NCI-H2107 (cell line): ENCODE measurements around the gene ATF6.

Experiments used
- DNase-seq: peaks from one replicate; lab custom pipeline; 2025; lab: John Stamatoyannopoulos, UW

Gene ATF6

DNA sequence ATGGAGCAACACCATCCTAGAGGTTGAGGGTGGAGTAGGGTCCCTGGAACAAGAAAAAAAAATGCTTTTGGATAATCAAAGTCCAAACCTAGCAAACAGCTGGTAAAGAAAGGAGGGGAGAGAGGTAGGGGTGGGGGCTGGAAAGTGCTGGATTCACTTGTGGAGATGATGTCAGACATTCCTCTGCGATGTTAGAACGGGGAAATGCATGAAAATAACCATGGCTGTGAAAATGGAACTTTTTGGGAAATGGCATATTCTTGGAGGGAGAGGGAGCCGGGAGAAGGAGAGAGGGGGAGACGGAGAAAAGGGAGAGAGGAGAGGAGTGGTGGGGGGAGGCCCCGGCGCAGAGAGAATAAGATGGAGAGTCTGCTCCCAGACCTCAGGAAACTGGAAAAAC lies 203.9 kb downstream of the ATF6 start:
- DNase-seq, result no peak

DNA sequence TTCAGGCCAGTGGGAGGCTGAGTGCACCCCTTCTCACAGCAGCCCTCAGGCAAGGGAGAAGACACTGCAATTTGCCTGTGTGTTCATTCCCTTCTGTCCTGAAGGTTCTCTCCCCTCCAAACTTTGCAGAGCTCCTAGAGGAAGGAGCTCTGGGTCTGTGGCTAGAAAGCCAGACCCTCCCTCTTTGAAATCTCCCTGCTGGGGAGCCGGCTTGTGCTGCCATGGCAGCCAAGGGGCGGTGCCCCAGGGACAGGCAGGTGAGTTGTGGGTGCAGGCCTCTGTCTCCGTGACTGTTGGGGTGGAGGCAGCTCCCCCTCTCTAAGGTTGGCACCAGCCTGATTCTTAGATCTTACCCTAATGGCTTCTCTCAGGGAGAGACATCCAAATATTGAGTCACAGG lies 204.5 kb downstream of the ATF6 start:
- DNase-seq, result no peak

DNA sequence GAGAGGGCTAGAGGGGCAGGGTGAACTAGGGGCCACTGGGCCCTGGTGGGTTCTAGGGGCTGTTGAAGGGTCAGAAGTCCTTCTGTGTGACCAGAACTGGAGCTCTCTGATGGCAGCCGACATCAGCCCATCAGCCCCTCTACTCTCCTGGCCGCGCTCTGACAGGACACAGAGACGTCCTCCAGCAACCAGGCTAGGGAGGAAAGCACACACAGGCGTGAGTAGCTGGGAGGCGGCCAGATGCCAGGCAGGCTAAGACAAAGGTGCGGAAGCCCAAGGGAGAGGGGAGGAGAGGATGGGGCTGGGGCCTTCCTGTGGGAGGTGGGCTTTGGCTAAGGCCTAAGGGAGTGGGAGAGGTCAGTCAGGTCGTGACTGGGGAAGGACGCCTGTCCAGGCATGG lies 206.7 kb downstream of the ATF6 start:
- DNase-seq, result no peak

DNA sequence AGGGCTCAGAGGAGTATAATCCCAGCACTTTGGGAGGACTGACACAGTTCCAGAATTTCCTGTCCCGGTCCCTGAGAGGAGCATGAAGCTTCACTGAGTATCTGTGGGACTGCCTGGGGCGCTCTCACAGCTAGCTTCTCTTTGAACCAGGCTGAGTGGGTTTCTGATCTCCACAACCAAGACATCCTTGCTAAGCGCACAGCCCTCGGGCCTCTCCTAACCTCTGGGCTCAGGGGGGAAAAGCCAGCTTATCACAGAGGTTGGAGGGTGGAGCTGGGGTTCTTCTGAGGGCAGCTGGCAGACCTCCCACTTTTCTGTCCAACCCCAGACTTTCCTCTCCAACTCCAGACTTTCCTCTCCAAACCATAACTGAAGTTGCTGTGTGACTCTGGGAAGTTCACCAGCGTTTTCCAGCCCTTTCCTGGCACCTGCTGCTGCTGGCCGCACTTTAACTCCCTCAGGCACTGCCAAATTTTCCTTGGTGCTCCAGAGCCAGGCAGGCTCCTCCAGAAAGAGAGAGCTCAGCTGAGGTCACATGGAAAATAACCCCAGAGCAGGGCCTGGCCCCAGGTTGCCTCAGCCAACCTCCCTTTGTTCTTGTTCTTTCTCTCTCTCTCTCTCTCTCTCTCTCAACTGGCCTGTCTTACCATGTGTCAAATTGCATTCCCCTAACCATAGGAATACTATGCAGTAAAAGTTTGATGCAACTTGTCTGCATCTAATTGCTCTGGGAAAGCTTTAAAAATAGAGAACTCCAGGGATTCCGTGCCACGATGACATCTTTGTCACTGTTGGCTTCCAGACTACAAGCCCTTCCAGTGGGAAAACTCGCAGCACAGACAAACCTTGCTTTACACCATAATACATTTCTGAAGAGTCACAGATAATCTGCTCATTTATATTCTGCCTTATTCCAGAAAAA lies 208.1 kb downstream of the ATF6 start:
- DNase-seq, result no peak

DNA sequence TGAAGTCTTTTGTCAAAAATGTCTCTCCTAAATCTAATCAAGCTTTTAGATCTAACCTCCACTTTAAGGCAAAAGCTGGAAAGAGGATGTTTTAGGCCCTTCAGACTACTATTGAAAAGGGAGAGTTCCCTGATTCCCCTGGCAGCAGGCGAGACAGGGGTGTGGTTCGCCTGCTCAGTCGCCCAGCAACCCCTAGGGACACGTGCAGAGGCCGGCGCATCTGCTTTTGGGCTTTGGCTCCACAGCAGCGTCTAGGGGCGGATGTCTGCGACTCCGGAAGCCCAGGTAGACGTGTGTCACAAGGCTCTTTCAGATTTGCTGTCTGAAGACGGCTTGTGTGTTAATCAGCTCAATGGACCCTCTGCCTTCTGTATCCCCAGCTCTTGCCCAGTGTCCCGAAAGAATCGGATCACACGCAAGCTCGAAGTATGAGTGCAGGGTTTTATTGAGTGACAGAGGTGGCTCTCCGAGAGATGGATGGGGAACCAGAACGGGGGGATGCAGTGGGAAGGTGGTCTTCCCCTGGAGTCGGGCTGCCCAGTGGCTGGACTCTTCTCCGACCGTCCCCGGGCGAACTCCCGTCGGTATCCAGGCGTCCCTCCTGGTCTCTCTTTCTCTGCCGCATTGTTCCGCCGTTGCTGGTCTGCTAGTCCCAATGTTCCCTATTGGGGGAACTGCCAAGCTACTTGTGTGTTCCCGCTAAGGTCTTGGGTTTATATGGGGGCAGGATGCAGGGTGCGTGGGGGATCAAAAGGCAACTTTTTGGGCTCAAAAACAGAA lies 212.1 kb downstream of the ATF6 start:
- DNase-seq, result no peak

DNA sequence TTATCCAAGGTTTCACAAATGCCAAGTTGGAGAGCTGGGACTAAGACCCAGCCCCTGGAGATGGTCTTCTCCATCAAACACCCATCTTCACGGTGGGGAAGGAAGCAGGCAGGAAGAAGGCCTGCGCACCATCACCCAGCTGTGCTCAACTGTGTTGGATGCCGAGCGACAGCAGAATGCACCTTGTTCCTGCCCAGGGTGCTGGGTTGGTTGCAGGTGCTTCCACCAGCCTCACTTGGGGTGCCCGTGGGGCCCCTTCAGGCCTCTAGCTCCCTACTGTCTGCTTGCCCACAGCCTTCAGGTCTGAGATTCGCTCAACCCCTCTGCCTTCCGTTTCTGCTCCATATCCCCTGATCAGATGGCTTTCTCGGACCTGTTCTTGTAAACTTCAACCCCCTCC lies 215.0 kb downstream of the ATF6 start:
- no peak for DNase-seq

DNA sequence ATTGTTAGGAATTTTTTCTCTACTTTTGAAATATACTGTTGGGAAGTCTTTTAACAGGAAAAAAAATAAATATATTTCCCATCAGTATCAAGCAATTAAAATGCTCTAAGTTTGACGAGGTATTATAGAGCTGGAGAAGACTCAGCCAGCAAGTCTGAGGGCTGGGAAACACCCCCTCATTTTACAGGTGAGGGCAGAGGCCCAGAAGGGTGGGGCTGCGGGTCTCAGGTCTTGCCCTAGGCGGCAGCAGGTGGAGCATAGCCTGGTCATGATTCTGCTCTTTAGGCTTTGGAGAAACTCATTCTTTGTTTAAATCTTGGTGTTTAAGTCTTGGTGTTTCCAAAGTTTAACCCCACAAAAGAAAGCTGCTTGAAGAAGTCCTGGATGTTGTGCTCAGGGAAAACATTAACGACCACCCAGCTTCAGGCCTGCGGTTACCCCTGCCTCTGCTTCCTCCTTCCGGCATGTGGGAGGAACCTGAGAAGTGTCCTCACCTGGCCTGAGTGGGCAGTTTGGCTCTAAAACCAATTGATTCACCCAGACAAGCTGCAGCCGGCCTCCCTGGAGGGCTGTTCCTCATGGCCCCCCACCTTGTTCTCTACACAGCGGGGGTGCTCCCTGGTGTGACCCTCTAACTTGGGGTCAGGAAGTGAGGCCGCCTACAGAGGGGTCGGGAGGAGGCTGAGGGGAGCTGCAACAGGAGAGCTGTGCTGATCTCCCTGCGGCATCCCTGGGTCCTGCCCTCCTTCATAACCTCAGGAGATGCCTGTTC lies 215.8 kb downstream of the ATF6 start:
- no peak for DNase-seq

DNA sequence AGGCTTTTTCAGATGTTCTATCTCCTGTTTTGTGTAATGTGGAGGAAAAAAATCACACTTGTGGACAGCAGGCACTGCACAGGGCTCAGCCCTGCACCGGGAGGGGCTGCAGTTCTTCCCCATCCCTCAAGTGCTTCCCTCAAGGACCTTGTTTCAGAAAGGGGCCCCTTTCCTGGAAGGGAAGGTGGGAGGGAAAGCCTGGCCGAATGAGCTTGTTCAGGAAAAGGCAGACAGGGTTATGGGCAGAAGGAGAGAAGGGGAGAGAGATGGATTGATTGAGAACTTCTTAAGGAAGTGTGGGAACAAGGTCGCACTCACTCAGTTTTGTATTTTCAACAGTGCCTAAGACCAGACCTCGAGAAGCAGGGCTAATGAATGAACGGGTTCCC lies 216.4 kb downstream of the ATF6 start:
- DNase-seq, result no peak

DNA sequence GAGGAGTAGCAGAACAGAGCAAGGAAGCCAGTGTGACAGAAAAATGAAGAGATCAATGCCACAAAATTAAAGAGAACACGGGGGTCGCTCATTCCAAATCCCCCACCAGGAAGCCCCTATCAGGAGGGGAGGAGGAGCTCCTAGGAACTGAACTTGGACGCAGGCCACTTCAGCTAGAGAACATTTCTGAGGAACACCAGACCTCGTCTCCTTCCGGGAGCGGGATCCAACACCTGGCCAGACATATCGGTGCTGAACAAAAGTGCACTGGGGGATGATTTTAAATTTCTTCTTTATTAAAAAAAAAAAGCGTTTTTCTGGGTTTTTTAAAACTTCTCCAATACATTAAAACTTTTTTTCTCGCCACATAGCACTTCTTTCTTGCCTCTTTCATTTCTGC lies 216.8 kb downstream of the ATF6 start:
- no peak for DNase-seq

DNA sequence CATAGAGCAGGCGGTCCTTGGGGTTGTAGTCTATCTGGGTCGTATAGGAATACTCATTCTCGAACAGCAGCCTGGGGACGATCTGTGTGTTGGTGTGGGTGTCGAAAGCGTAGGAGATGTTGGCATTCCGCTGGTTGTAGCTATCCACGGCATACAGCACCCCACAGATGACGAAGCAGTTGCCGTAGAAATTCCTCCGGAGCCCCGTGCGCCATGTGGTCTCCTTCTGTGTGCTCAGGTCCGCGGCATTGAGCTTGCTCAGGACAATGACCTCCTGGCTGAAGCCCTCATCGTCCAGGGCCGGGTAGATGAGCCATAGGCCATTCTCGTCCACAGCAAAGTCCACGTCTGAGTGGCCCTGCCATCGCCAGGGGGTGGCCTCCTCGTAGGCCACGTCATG lies 217.6 kb downstream of the ATF6 start:
- no peak for DNase-seq

DNA sequence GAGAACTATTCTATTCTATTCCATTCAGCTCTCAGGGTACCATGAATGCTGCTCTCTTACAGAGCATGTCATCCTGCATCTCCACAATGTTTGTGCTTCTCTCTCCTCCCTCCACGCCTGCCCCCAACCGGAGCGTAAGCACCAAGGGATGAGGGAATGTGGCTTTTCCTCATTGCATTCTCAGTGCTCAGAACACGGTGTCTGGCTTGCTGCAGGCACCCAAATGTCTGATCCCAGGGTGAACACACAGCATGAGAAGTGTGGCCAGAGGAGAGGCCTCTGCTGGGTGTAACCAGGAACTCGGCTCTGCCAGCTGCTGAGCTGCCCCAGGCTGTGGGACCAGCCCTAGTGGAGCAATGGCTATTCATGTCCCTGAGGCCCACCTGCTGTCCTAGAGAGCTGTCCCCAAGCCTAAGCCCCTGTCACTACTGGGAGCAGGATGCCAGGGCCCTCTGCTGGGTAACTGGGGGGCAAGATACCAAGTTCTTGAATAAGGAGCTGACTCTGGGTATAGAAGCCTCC lies 219.2 kb downstream of the ATF6 start:
- no peak for DNase-seq

DNA sequence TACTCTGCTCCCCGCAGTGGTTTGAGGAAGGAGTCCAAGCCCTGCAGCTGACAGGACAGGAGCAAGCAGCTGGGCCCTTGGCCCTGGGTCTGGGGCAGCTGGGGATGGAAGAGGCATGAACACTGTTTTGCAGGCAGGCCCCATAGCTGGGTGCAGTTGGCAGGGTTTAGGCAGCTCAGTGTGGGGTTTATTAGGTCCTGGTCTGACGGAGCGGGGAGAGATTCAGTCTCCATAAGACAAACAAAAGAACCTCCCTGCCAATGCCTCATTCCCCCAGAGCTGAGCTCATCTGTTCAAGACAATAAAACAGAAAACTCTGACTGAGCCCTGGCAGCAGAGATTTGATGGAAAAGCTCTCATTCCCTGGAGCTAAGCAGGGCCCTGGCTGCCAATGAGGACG lies 220.2 kb downstream of the ATF6 start:
- no peak for DNase-seq

DNA sequence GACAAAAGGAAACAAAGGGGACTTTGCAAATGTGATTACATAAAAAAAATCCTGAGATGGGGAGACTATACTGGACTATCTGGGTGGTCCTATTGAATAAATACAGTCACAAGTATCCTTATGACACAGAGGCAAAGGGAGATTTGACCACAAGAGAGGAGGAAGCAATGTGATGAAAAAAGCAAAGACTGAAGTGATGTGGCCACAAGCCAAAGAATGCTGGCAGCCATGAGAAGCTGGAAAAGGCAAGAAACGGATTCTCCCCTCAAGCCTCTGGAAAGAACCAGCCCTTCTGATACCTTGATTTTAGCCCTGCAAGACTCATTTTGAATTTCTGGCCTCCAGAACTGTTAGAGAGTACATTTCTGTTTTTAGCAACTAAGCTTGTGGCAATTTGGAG lies 221.2 kb downstream of the ATF6 start:
- DNase-seq, result no peak

DNA sequence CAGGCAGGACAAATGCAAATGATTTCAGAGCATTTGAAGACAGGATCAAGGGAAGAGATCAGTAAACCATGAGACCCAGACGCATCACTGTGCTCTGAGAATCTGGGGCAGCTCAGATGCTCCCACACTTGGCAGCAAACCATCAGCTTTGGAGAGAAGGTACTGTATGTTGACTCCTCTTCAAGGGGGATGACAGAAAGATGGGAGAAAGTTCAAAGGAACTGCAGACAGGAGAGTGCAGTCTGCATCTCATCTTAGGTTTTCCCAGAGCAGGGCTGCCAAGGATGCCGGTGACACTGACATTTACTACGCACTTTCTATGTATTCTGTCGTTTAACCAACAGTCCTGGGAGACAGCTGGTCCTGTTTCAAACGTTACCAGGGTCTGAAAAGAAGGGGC lies 221.8 kb downstream of the ATF6 start:
- no peak for DNase-seq

DNA sequence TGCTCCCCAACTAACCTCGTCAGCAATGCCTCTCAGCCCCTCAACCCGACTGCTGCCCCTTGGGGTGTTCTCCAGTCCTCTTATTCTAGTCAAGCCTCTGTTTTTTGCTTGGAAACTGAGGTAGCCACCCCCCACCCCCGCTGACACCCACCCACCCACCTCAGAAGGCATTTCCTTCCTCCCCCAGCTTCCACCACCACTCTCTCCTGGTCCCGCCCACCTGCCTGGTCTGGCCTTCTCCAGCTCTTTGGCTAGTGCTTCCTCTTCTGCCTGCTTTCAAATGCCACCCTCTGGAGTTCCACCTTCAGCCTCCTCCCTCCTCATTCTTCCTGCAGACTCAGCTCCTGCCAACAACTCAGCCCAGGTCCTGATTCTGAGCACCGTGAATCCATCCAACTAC lies 222.3 kb downstream of the ATF6 start:
- no peak for DNase-seq

DNA sequence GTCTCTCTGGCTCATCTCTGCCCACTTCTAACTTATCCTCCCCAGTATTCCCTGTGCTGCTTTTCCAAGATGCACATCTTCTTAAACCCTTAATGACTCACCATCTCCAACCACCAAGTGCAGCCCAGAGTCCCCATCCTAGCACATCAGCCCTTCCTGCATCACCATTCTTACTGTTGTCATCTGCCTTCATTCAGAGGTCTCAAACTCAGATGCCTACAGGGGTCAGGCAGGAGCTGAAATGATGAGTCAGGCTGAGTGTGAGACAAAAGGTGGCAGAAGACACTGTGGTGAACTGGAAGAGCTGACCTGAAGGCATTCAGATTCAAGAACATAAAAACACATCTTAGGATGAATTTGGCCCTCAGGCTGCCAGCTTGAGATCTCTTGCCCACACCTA lies 223.0 kb downstream of the ATF6 start:
- DNase-seq, result no peak

DNA sequence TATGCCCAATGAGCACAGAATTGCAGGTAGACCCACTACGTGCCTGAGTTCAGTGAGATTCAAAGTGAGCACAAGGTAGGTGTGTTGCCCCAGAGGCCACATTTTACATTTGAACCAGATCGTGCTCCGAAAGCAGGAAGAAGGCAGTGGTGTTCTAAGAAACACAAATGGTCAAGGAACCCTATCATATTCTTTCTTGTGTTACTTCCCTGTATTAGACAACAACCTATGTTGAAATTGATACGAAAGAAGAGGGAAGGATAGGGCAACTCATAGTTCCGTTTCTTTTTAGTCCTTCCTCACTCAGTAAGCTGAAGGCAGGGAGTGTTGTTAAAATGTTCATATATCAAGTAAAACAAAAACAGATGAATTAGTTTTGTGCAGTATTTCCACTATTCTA lies 223.7 kb downstream of the ATF6 start:
- no peak for DNase-seq

DNA sequence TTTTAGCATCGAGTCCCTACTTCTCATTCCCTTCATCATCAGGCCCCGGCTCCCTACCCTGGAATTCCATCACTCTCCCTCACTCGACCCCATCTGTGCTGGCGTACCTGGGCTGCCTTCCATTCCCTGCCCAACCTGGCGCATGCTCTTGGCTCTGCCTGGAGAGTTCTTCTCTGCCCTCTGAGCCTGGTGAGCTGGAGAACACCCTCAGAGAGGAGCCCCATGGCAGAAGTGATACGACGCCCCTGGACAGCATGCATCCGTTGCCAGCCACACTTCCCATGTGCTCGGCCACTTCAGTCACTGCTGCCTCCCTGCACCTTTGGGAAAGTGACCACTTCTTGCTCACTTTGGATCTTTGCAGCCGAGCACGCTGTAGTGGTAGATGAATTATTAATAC lies 227.5 kb downstream of the ATF6 start:
- DNase-seq, result no peak

DNA sequence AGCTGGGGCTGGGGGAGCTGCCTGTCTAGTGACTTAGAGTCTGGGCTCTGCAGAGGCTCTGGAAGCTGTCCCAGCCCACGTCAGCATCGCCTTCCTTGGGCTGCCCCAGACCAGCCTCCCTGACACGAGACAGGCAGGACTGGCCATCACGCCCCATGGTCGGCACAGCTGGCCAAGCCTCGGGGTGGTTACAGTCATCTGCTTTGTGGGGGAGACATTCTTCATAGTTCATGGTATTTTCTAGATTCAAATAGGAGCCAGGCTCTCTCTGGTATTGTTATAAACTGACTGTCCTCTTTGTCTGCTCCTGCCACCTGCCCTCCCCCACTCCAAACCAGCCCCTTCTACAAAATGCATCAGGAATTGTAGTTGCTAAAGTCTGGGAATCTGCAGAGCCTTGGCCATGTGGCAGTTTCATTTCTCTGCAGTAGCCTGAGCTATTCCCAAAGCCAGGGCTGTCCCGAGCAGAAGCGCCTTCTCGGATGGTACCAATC lies 228.1 kb downstream of the ATF6 start:
- no peak for DNase-seq

DNA sequence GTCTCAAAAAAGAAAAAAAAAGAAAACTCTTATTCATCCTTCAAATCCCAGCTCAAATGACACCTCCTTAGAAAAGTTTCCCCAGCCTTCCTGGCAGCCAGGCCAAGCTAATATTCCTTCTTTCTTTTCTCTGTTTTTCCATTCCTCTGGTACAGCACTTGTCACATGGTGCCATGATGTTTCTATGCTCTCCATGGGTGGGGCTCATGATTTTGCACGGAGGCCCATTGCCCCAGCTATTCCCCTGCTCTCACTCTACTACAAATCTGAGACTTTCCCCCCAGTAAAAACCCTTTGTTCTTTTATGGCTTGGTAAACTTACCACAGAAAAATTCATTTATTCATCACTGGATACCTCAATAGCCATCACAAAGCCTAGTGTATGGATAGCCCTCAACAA lies 231.0 kb downstream of the ATF6 start:
- no peak for DNase-seq

DNA sequence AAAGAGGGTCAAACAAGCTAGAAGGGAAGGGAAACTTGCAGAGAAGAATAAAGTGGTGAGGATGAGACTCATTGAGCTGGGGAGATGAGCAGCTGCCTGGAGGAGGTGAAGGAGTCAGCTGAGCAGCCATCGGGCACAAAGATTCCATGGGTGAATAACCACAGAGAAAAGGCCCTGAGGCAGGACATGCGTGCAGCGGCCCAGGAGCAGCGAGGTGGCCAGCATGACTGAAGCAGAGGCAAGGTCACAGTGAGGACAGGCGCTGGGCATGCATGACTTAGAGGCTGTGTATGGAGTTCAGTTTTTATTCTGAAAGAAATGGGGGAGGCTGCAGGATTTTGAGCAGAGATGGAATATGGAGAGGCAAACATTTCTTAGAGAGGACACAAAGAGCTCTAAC lies 232.7 kb downstream of the ATF6 start:
- no peak for DNase-seq

DNA sequence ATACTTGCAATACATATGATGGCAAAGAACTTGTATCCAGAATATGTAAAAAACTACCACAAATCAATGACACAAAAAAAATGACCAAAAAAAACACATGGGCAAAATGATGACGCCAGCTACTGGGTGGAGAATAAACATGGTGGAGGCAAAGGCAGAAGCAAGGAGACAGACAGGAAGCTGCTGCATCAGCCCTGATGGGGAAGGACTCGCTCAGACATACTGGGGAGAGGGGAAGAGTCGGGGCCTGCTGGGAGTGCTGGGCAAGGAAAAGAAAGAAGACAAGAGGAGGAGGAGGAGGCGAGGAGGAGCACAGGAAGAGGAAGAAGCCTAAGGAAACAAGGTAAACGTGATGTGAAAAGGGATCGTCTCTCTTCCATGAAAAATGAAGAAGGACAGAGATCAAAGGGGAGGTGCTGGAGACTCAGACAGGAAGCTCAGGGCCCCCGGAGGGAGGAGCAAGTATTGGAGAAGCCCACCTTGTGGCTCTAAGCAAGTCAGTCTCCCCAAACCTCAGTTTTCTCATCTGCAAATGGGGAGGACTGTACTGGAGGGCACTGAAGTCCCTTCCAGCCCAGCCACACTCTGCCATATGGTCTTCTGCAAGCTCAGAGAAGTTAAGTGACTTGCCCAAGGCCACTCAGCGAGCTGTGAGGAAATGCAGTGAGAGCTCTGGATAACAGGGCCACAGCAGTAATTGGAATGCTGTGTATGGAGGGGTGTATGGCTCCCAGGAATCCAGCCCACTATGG lies 233.4 kb downstream of the ATF6 start:
- no peak for DNase-seq
